ENCODE measurements around the gene TREM1. TPM values are rescaled to one million over a fixed set of nuclear protein-coding genes. Genes with fewer than 3 reads are reported as not detected.
A peak's percentile ranks its signal among the peaks of the same experiment; 100 is the strongest.

The TREM1 gene
- total and polyA plus RNA-seq, 8 donors, result 0.44 to 65.3 (median 1.8) TPM

GRCh38 chr6:41294214-41294872, 7.9 kb upstream of the TREM1 start:
- Histone ChIP-seq H3K27ac (no peak overlapping the region), H3K27me3 (no peaks in the 10 kb centered on the region), H3K4me3 (no peak overlapping the region), H3K36me3 (no peaks in the 10 kb centered on the region), H3K4me1 (peaks cover 0 to 2% of the 10 kb centered on the region in 2 donors), H3K9me3 (no peaks in the 10 kb centered on the region)
- intact Hi-C loops (cut with DNase I), result no loop called here
- DNase-seq (no peak), ATAC-seq (no peak)
- TF ChIP-seq CTCF (IDR thresholded peaks at IDR 0.05), result no peak

GRCh38 chr6:41291717-41292116, 5.2 kb upstream of the TREM1 start:
- no peak for TF ChIP-seq CTCF (IDR thresholded peaks at IDR 0.05)
- no peak overlapping the region for H3K27ac ChIP-seq
- H3K9me3 ChIP-seq, result no peaks in the 10 kb centered on the region
- no peak overlapping the region for H3K4me3 ChIP-seq
- no peaks in the 10 kb centered on the region for H3K36me3 ChIP-seq
- ATAC-seq (no peak), DNase-seq (no peak)
- peaks cover 3 to 19% of the 10 kb centered on the region in 2 donors for H3K4me1 ChIP-seq
- intact Hi-C loops (cut with DNase I), result no loop called here
- H3K27me3 ChIP-seq, result no peaks in the 10 kb centered on the region

- DNase-seq (no peak), ATAC-seq (peak; percentile 61)
- no peaks in the 10 kb centered on the region for H3K9me3 ChIP-seq
- no peaks in the 10 kb centered on the region for H3K36me3 ChIP-seq
- TF ChIP-seq CTCF (IDR thresholded peaks at IDR 0.05), result no peak
- intact Hi-C loops (cut with DNase I), result no loop called here
- no peak overlapping the region for H3K27ac ChIP-seq
- no peaks in the 10 kb centered on the region for H3K27me3 ChIP-seq
- peaks cover 11 to 36% of the 10 kb centered on the region in 2 donors for H3K4me1 ChIP-seq
- no peak overlapping the region for H3K4me3 ChIP-seq
Measured at GRCh38 chr6:41289815-41290214, 3.3 kb upstream of the TREM1 start.

GRCh38 chr6:41288754-41289129, 2.3 kb upstream of the TREM1 start:
- Histone ChIP-seq H3K27ac (peak overlapping the region; percentile 80 to 97), H3K27me3 (no peaks in the 10 kb centered on the region), H3K4me3 (no peak overlapping the region), H3K36me3 (no peaks in the 10 kb centered on the region), H3K4me1 (peaks cover 16 to 46% of the 10 kb centered on the region in 2 donors), H3K9me3 (no peaks in the 10 kb centered on the region)
- intact Hi-C loops (cut with DNase I), result no loop called here
- DNase-seq, result no peak
- no peak for TF ChIP-seq CTCF (IDR thresholded peaks at IDR 0.05)
- no peak for ATAC-seq

- intact Hi-C loops (cut with DNase I), result no loop called here
- H3K4me3 ChIP-seq, result no peak overlapping the region
- ATAC-seq, result peak; percentile 54
- peak in 1 of 4 donors; percentile 40 for DNase-seq
- no peak for TF ChIP-seq CTCF (IDR thresholded peaks at IDR 0.05)
- no peaks in the 10 kb centered on the region for H3K9me3 ChIP-seq
- peaks cover 16 to 52% of the 10 kb centered on the region in 2 donors for H3K4me1 ChIP-seq
- H3K36me3 ChIP-seq, result no peaks in the 10 kb centered on the region
- peak overlapping the region; percentile 80 to 97 for H3K27ac ChIP-seq
- H3K27me3 ChIP-seq, result no peaks in the 10 kb centered on the region
Measured at GRCh38 chr6:41288030-41288753, 1.7 kb upstream of the TREM1 start.
